C4-2B (cell line): ENCODE data around the gene NTNG1.

Experiments used
- ZFX ChIP-seq: fragments of 450-650 bp; IDR thresholded peaks from 2 replicates; pipeline ENCODE4 v1.6.1; 2017
- TF ChIP-seq, protein P1 (sequence below): fragments of 450-650 bp; conservative IDR thresholded peaks from 2 replicates; pipeline ENCODE4 v1.5.1; 2017; ENCODE audit warnings: mild to moderate bottlenecking

DNA sequence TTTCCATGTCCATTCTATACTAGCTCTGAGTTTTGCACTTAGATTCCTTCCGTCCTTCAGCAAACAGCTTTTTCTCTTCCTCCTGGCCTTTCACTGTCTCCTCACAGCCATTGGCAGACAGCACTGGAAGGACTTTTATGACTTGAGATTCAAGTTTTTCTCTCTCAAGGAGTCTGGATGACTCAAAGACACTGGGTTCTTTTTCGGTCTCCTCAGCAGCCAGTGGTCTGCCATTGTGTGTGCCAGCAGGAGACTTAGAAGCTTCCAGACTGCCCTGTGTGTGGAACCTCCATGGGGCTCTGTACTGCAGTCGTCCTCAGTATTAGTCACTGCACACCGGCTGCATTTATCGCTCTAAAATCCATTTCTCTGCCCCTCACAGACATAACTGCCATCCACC is 30.5 kb downstream of the NTNG1 start:
- TF ChIP-seq, protein P1, sequence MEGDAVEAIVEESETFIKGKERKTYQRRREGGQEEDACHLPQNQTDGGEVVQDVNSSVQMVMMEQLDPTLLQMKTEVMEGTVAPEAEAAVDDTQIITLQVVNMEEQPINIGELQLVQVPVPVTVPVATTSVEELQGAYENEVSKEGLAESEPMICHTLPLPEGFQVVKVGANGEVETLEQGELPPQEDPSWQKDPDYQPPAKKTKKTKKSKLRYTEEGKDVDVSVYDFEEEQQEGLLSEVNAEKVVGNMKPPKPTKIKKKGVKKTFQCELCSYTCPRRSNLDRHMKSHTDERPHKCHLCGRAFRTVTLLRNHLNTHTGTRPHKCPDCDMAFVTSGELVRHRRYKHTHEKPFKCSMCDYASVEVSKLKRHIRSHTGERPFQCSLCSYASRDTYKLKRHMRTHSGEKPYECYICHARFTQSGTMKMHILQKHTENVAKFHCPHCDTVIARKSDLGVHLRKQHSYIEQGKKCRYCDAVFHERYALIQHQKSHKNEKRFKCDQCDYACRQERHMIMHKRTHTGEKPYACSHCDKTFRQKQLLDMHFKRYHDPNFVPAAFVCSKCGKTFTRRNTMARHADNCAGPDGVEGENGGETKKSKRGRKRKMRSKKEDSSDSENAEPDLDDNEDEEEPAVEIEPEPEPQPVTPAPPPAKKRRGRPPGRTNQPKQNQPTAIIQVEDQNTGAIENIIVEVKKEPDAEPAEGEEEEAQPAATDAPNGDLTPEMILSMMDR, result no peak
- TF ChIP-seq ZFX, result no peak
